Measurements from ENCODE around the gene TBC1D21. TPM values are rescaled to one million over a fixed set of nuclear protein-coding genes. Genes with fewer than 3 reads are reported as not detected.
"Not testable (repeated sequence)": the region's sequence is repeated elsewhere in the genome, so short reads cannot be mapped to it uniquely, and the experiment has no call there.

Gene TBC1D21
- total RNA-seq, 1 donor = not detected

DNA sequence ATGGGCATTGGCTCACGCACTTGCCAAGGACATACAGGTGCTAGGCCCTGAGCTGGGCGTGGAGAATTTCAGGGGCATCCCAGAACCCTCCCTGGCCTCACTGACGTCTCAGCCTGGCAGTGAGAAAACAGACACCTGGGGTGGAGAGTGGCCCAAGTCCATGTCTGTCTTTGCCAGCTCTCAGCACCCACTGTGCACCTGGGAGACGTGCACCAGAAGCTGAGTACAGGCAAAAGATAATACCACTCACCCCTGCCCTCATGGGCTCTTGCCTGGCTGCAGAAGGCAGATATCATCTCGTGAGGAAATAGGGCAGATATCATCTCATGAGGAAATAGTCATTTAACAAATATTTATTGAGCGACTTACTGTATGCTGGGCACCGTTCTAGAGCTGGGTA is 60.9 kb downstream of the TBC1D21 start:
- TF ChIP-seq, protein P1, sequence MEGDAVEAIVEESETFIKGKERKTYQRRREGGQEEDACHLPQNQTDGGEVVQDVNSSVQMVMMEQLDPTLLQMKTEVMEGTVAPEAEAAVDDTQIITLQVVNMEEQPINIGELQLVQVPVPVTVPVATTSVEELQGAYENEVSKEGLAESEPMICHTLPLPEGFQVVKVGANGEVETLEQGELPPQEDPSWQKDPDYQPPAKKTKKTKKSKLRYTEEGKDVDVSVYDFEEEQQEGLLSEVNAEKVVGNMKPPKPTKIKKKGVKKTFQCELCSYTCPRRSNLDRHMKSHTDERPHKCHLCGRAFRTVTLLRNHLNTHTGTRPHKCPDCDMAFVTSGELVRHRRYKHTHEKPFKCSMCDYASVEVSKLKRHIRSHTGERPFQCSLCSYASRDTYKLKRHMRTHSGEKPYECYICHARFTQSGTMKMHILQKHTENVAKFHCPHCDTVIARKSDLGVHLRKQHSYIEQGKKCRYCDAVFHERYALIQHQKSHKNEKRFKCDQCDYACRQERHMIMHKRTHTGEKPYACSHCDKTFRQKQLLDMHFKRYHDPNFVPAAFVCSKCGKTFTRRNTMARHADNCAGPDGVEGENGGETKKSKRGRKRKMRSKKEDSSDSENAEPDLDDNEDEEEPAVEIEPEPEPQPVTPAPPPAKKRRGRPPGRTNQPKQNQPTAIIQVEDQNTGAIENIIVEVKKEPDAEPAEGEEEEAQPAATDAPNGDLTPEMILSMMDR (IDR thresholded peaks at IDR 0.05; ENCODE audit: insufficient read depth, low read length) = no peak
- no peak for DNase-seq (ENCODE audit: low read depth)

DNA sequence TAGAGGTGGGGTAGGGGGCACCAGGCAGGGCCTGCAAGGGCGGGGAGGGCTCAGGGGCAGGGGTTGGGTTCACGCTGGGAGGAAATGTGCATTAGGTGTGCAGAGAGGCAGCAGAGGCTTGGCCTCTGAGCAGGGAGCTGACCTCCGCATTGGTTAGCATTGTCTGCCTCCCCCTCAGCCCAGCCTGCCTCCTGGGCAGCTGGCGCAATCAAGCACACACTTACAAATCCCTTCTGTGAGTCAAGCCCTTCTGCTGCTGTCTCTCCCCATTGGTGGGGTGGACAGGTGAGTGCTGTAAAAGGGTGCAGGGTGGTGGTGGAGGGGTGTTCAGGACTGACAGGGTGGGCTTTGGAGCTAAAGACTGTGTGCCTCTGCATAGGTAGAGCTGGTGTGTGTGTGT is 62.2 kb downstream of the TBC1D21 start:
- no peak for DNase-seq (ENCODE audit: low read depth)
- TF ChIP-seq, protein P1 (IDR thresholded peaks at IDR 0.05; ENCODE audit: insufficient read depth, low read length) = no peak

More for the DNA sequence above, 60.9 kb downstream of the TBC1D21 start:
- H3K4me3 ChIP-seq (ENCODE audit: low read depth, low read length) = no peak overlapping the region

DNA sequence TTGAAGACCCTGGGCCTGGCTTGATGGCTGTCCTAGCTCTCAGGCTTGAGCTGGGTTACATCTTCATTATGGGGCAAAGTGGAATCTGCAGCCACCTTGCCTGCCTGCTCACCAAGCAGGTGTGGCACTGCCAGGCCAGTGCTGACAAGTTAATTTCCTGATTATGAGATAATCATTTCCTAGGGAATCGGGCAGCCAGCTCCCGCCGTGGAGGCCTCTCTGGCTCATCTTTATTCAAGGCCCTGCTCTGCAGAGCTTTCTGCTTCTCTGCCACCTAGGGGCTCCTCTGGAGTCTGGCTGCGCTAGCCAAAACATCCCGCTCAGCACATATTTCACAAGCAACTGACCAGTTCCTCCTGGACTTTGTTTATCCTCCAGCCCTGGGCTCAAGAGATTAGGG is 62.8 kb downstream of the TBC1D21 start:
- H3K4me3 ChIP-seq (ENCODE audit: low read depth, low read length) = no peak overlapping the region
- TF ChIP-seq, protein P1 (IDR thresholded peaks at IDR 0.05; ENCODE audit: insufficient read depth, low read length) = peak; percentile 52
- peak; percentile 73 for DNase-seq (ENCODE audit: low read depth)

More for the DNA sequence above, 62.2 kb downstream of the TBC1D21 start:
- H3K4me3 ChIP-seq (ENCODE audit: low read depth, low read length) = no peak overlapping the region

DNA sequence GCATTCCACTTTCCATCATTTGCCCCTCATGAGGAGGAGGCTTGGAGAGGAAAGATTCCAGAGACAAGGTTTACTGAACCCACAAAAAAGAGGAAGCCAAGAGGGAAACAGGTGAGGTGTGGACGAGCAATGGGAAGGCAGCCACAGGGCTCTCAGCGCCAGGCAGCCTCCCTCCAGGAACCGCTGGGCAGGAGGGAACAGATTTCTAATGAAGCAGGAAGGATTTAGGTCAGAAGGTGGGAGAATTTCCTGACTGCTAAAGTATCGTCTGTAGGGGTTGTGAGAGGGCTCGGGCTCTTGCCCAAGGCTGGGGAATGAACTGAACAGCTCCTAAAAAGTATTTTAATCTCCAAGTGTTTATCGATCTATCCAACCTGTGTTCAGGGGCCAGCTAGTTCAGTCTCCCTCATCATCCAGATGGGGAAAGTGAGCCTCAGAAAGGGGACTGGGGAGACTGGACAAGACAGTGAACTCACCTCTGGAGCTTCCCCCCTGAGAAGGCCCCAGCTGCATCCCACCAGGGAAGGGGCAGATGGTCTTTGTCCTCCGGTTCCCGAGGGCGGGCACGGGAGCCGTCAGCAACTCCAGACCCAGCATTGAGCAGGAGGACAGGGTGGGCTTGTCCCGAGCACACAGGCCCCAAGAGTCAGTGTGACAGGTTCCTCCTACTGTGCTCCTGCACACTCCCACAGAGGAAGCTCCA is 63.4 kb downstream of the TBC1D21 start:
- no peak for DNase-seq (ENCODE audit: low read depth)
- TF ChIP-seq, protein P1 (IDR thresholded peaks at IDR 0.05; ENCODE audit: insufficient read depth, low read length) = no peak
- H3K4me3 ChIP-seq (ENCODE audit: low read depth, low read length) = no peak overlapping the region

DNA sequence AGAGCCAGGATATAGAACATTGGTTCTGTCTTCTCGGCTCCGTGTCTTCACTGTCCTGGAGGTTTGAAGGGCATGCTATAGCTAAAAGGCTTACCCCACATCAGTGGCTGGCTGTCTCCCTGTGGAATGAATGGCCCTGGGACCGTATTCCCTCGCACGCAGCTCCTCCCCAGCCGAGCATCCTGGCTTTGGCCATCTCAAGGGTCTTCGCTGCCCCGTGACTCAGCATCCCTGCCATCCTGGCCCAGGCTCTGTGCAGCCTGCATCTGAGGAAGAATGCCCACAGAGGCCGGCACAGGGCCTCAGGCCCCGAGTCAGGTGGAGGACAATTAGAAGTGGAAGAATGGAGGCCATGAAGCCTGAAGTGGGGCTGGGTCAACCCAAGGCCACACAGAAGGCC is 63.9 kb downstream of the TBC1D21 start:
- TF ChIP-seq, protein P1 (IDR thresholded peaks at IDR 0.05; ENCODE audit: insufficient read depth, low read length) = no peak
- no peak for DNase-seq (ENCODE audit: low read depth)
- no peak overlapping the region for H3K4me3 ChIP-seq (ENCODE audit: low read depth, low read length)

DNA sequence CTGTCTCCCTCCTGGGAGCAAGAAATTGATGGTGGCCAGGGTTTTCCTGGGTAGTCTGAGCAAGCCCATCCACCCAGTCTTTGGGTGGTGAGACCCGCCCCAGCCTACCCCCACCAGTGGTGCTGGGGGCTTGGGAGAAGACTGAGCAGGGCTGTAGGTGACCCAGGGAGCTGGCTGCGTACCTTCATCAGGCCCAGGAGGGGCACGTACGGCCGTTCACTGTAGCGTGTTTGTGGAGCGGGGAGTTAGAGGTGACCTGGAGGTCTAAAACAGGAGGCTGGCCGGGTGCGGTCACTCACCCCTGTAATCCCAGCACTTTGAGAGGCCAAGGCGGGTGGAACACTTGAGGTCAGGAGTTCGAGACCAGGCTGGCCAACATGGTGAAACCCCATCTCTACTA is 64.4 kb downstream of the TBC1D21 start:
- TF ChIP-seq, protein P1 (IDR thresholded peaks at IDR 0.05; ENCODE audit: insufficient read depth, low read length) = no peak
- no peak overlapping the region for H3K4me3 ChIP-seq (ENCODE audit: low read depth, low read length)
- no peak for DNase-seq (ENCODE audit: low read depth)

DNA sequence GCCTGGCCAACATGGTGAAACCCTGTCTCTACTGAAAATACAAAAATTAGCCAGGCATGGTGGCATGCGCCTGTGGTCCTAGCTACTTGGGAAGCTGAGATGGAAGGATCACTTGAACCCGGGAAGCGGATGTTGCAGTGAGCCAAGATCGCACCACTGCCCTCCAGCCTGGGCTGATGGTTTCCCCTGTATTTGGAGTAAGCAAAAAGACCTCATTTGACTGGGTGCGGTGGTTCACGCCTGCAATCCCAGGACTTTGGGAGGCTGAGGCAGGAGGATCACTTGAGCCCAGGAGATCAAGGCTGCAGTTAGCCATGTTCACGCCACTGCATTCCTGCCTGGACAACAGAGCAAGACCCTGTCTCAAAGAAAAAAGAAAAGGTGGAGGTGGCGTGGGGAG is 65.2 kb downstream of the TBC1D21 start:
- not testable (repeated sequence) for H3K4me3 ChIP-seq (ENCODE audit: low read depth, low read length)

More for the DNA sequence above, 65.2 kb downstream of the TBC1D21 start:
- DNase-seq (ENCODE audit: low read depth) = not testable (repeated sequence)

Other genes with a start within 250 kb of the TBC1D21 start
- gene NPTN, start 240.2 kb upstream of the TBC1D21 start, total RNA-seq (ENCODE audit: low replicate concordance) = 55.4 and 72.6 TPM in 2 replicates
- 87.3 and 121 TPM in 2 replicates for gene CD276, start 189.2 kb upstream of the TBC1D21 start, total RNA-seq (ENCODE audit: low replicate concordance)
- gene INSYN1, start 120.2 kb upstream of the TBC1D21 start, total RNA-seq (ENCODE audit: low replicate concordance) = 1.2 and 5.5 TPM in 2 replicates
- gene LOXL1, start 52.9 kb downstream of the TBC1D21 start, total RNA-seq (ENCODE audit: low replicate concordance) = 53.4 and 176 TPM in 2 replicates
- 6.8 and 19.0 TPM in 2 replicates for gene STOML1, start 118.7 kb downstream of the TBC1D21 start, total RNA-seq (ENCODE audit: low replicate concordance)
- gene PML, start 121.2 kb downstream of the TBC1D21 start, total RNA-seq (ENCODE audit: low replicate concordance) = 29.3 and 31.9 TPM in 2 replicates
- gene GOLGA6A, start 209.0 kb downstream of the TBC1D21 start, total RNA-seq (ENCODE audit: low replicate concordance) = not detected in 2 replicates

Measured in fibroblast of the aortic adventitia (primary cell).